Small intestine (tissue), 7 donors: ENCODE results near the gene MYO9B. TPM values are rescaled to one million over a fixed set of nuclear protein-coding genes. Genes with fewer than 3 reads are reported as not detected.

Source experiments
- DNase-seq, 2 donors: peaks; one replicate each; pipeline versions ENCODE4 v3.0.0 to v3.0.0-alpha.2; 2013
- FAIRE-seq: peaks from 2 replicates; lab custom pipeline; 2012; peaks lifted over from hg19 to GRCh38; lab: Jason Lieb, UNC
- H3K27ac ChIP-seq, 3 donors: one replicate each; pipeline ENCODE4 v1.5.1; 2013; ENCODE audit warnings: low read length in 2 of 3, mild to moderate bottlenecking in 2 of 3, control low read depth in 1 of 3, inconsistent platforms in 1 of 3, low read depth in 1 of 3, moderate library complexity in 1 of 3
- H3K27me3 ChIP-seq, 3 donors: one replicate each; pipeline ENCODE4 v1.6.1; 2013; ENCODE audit warnings: low read length in 3 of 3, inconsistent platforms in 1 of 3; ENCODE audit not compliant: control insufficient read depth in 3 of 3, insufficient read depth in 3 of 3
- H3K36me3 ChIP-seq, 3 donors: one replicate each; pipeline ENCODE4 v1.6.1; 2013; ENCODE audit warnings: low read length in 3 of 3, inconsistent platforms in 1 of 3, low read depth in 1 of 3, mild to moderate bottlenecking in 1 of 3, moderate library complexity in 1 of 3; ENCODE audit not compliant: control insufficient read depth in 3 of 3, insufficient read depth in 2 of 3
- H3K4me1 ChIP-seq, 3 donors: one replicate each; pipeline ENCODE4 v1.6.1; 2013; ENCODE audit warnings: low read length in 2 of 3, inconsistent platforms in 1 of 3, low read depth in 1 of 3, mild to moderate bottlenecking in 1 of 3, moderate library complexity in 1 of 3; ENCODE audit not compliant: control insufficient read depth in 3 of 3, insufficient read depth in 2 of 3
- H3K4me3 ChIP-seq, 3 donors: one replicate each; pipeline ENCODE4 v1.5.1; 2013; ENCODE audit warnings: low read length in 3 of 3, control low read depth in 1 of 3, inconsistent platforms in 1 of 3, low read depth in 1 of 3, mild to moderate bottlenecking in 1 of 3, moderate library complexity in 1 of 3
- H3K9me3 ChIP-seq, 2 donors: one replicate each; pipeline ENCODE4 v1.6.1; 2013; ENCODE audit warnings: low read depth in 1 of 2, low read length in 1 of 2; ENCODE audit not compliant: control insufficient read depth in 2 of 2, insufficient read depth in 1 of 2
- WGBS, 3 donors: extraction: QIAGEN DNeasy Blood & Tissue Kit; methylation state at CpG; one replicate each; pipeline ENCODE4 v1.1.7; 2013; 5-methylcytosine and 5-hydroxymethylcytosine counted together
- polyA plus RNA-seq, 4 donors: library from polyadenylated mRNA; stranded (reverse) in 3 of 4; unstranded in 1 of 4; fragments of 200-250 nt in 3 of 4; fragments of 120-200 nt in 1 of 4; gene quantifications; one replicate each; pipeline versions ENCODE4 v1.2.1 to v1.2.3, GENCODE V29; 2013
- donor health status: healthy with polysubstance abuse.
- donor health status: control.
- donor health status: control.
- donor health status: Bipolar disorder and iron deficiency.
- donor health status: healthy.

The MYO9B gene
- polyA plus RNA-seq, 4 donors = 31.6 to 62.1 (median 47.9) TPM

DNA sequence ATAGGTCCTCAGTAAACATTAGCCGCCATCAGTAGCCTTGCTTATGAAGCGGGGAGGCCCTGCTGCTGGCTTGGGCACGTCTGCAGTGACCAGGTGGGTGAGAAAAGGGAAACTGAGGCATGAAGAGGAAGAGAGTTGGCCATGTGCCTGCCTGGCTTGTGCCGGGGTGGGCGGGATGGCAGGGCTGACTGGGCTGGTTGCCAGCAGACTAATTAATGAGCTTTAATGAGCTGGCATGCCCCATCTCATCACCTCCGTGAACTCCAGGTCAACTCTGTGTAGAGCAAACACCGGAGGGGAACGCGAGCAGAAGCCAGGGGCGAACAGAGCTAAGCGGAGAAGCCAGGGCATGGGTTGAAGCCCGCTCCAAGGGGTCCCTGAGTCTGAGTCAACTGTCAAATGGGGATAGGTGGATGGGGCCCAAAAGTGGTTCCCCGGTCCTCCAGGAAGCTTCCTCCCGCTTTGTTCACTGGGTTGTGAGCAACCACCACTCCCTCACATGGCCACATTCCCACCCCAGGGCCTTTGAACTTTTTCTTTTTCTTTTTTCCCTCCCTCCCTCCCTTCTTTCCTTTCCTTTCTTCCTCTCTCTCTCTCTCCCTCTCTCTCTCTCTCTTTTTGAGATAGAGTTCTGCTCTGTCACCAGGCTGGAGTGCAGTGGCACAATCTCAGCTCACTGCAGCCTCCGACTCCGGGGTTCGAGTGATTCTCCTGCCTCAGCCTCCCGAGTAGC lies 161.4 kb downstream of the MYO9B start:
- Histone ChIP-seq H3K27me3 (no peaks in the 10 kb centered on the region), H3K9me3 (no peaks in the 10 kb centered on the region), H3K27ac (peak overlapping the region in 2 of 3 donors; percentile 61 to 63), H3K36me3 (peaks cover 0 to 83% (median 17%) of the 10 kb centered on the region in 3 donors), H3K4me3 (no peak overlapping the region), H3K4me1 (peaks cover 11 to 46% (median 13%) of the 10 kb centered on the region in 3 donors)
- FAIRE-seq (no peak), DNase-seq (peak in 1 of 2 donors; percentile 35)
- 63 to 80% (median 74%) methylated on average over 18 of the region's 18 CpGs for WGBS, 3 donors

DNA sequence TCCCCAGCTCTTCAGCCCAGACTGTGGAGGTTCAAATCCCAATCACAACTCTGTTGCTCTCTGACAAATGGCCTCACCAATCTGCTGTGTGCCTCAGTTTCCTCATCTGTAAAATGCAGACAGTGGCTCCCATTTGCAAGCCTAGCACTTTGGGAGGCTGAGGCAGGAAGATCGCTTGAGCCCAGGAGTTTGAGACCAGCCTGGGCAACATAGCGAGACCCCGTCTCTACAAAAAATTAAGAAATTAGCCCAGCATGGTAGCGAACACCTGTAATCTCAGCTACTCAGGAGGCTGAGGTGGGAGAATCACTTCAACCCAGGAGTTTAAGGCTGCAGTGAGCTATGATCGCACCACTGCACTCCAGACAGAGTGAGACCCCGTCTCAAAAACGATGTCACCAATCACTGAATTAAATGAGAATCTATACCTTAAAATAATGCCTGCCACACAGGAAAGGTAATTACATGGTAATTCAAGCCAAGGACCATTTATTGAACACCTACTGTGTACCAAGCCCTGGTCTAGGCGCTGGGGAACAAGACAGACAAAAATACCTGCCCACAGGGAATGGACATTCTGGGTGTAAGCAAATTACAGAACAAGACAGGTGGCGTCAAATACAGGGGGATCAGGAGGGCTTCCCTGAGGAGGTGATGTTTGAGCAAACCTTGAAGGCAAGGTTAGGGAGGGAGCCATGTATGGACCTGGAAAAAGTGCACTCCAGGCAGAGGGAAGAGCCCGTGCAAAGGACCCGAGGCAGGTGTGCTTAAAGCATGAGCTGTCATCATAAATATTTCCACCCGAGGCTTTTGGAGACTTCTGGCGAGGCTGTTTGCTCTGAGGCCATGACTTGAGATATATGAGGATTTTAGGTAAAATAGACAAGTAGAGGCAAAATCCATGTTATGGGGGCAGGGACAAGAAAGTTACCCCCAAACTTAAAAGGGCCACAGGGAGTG lies 162.4 kb downstream of the MYO9B start:
- no peak overlapping the region for H3K27ac ChIP-seq
- H3K4me1 ChIP-seq = peaks cover 11 to 53% (median 13%) of the 10 kb centered on the region in 3 donors
- H3K27me3 ChIP-seq = no peaks in the 10 kb centered on the region
- no peak overlapping the region for H3K4me3 ChIP-seq
- no peak for FAIRE-seq
- 90 to 93% (median 92%) methylated on average over 13 of the region's 13 CpGs for WGBS, 3 donors
- DNase-seq = no peak
- H3K9me3 ChIP-seq = no peaks in the 10 kb centered on the region
- peaks cover 0 to 74% (median 12%) of the 10 kb centered on the region in 3 donors for H3K36me3 ChIP-seq

DNA sequence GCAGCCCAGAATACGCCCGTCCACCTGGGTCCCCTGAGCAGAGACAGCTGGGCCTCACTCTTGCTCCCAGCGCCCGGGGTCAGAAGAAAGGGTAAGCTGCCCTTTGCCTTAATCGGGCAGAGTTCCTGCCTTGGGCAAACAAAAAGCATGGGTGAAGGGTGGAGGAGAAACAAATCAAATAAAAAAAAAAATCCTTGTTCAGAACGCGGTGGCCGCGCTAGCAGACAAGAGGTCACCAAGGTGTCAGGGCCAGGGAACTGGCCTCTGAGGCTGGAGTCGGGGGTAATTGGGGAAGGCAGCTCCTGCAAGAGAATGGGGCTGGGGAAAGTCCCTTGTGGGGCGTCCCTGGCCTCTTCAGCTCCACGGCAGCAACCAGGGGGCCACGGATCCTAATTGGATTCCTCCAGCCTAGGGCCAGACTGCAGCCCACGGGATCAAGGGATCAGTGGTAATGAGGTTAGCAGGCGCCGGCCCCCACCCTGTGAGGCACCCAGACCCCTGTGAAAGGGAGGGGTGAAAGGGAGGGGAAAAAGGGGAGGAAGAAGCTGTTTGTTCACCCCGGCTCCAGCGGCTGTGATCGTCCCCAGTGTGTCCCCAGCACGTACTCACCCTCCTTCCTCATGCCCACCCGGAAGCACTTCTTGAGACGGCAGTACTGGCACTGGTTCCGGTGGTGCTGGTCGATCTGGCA lies 164.6 kb downstream of the MYO9B start:
- DNase-seq (peak; percentile 55 to 59), FAIRE-seq (no peak)
- H3K27ac ChIP-seq = peak overlapping the region; percentile 22 to 67 (median 50)
- H3K4me3 ChIP-seq = peak overlapping the region in 2 of 3 donors; percentile 6 to 15
- no peaks in the 10 kb centered on the region for H3K9me3 ChIP-seq
- H3K27me3 ChIP-seq = no peaks in the 10 kb centered on the region
- peaks cover 8 to 49% (median 9%) of the 10 kb centered on the region in 3 donors for H3K4me1 ChIP-seq
- peaks cover 0 to 56% (median 12%) of the 10 kb centered on the region in 3 donors for H3K36me3 ChIP-seq
- 19 to 51% (median 39%) methylated on average over 20 to 24 of the region's 24 CpGs for WGBS, 3 donors

DNA sequence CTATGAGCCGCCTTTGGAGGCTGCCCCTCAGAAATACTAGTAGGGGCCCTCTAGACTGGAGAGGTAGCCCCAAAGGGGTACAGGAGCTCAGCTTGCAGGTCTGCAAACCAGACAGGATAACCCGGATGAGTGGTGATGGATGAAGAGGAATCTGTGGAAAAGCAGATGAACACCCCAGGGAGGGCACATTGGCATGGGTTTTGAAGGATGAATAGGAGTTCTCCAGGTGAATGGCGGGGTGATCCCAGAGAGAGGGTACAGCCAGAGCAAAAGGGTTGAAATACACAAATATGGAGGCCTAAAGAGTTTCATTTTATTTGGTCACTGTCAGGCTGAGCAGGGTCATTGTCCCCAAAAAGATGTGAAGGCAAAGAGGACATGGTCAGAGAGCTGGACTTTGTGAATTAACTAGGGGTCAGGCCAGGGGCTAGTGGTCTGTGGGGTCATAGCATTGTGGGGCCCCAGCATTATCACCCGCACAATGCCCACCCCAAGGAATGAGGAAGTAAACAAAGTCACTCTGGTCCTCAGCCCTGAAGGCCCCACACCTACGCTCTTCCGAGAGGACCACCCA lies 165.3 kb downstream of the MYO9B start:
- Histone ChIP-seq H3K9me3 (no peaks in the 10 kb centered on the region), H3K36me3 (peaks cover 0 to 54% (median 12%) of the 10 kb centered on the region in 3 donors), H3K4me3 (peak overlapping the region in 2 of 3 donors; percentile 6 to 15), H3K27me3 (no peaks in the 10 kb centered on the region), H3K27ac (peak overlapping the region; percentile 22 to 67 (median 50)), H3K4me1 (peaks cover 8 to 47% (median 9%) of the 10 kb centered on the region in 3 donors)
- 96 to 97% (median 97%) methylated on average over 6 of the region's 6 CpGs for whole genome bisulfite sequencing, 3 donors
- no peak for DNase-seq
- FAIRE-seq = no peak

DNA sequence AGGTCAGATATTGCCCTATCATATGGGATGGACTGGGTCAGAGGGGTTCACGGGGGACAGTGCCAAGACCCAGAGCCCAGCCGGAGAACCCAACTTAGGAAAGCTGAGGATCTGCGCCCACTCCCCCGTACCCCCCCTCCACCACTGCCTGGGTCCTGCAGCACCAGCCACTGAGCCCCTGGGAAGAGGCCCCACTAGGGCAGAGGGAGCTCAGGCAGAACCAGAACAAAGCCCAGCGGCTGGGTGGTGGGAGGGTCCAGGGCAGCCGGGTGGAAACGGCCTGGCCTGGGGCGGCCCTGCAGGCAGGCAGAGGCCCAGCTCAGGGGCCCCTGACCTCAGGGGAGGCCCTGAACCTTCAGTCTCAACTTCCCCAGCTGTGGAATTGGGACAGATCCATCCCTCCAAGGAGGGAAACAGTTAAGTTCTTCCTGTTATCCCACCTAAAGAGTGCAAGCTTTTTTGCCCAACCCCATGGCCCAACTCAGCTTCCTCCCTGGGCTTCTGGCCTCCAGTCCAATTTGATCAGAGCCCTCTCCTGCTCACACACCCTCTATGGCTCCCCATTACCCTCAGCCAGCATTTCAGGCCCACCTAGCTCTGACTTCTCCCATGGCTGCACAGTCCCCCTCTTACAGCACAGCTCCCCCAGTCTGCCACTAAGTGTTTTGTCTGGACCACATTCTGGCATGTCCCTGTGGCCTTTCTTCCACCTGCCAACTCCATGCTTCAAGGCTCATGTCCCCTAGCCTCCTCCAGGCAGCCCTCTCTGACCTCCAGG lies 167.0 kb downstream of the MYO9B start:
- FAIRE-seq (no peak), DNase-seq (no peak)
- Histone ChIP-seq H3K36me3 (peaks cover 0 to 40% (median 12%) of the 10 kb centered on the region in 3 donors), H3K4me1 (peaks cover 3 to 45% (median 4%) of the 10 kb centered on the region in 3 donors), H3K4me3 (peak overlapping the region in 2 of 3 donors; percentile 93 to 98), H3K27me3 (no peaks in the 10 kb centered on the region), H3K27ac (peak overlapping the region; percentile 8 to 91 (median 85)), H3K9me3 (no peaks in the 10 kb centered on the region)
- 64 to 74% (median 66%) methylated on average over 7 to 8 of the region's 8 CpGs for WGBS, 3 donors

DNA sequence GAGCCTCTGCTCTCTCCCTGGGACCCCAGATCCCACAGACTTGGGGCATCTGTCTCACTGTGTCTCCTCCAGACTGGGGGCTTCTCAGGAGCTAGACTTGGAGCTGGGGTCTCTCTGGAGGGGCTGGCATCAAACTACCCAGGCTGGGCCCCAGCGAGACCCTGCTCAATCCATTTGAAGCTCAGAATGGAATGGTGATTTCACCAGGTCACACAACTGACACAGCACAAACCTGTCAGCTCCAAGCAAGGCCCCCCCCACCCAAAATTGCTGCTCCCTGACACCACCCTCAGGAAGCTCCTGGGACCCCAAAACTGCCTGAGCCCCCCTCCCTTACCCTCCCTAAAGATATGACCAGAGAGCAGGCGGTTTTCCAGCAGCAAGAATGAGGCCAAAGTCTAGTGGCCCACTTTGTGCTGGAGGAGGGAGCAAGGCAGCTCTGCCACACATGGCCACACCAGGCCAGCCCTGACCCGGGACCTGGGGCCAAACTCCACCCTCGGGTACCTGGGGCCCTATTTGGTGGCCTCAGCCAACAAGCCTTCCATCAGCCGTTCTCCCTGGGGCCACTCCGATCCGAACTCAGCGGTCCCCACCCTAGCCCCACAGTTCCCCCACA lies 167.7 kb downstream of the MYO9B start:
- Histone ChIP-seq H3K36me3 (peaks cover 0 to 33% (median 7%) of the 10 kb centered on the region in 3 donors), H3K9me3 (no peaks in the 10 kb centered on the region), H3K27me3 (no peaks in the 10 kb centered on the region), H3K4me3 (peak overlapping the region; percentile 86 to 98 (median 93)), H3K27ac (peak overlapping the region; percentile 83 to 91 (median 85)), H3K4me1 (peaks cover 3 to 51% (median 4%) of the 10 kb centered on the region in 3 donors)
- FAIRE-seq (no peak), DNase-seq (peak; percentile 72 to 79)
- WGBS, 3 donors = 24 to 41% (median 27%) methylated on average over 8 of the region's 8 CpGs
